Measurements from ENCODE around the gene STK17A. TPM values are rescaled to one million over a fixed set of nuclear protein-coding genes. Genes with fewer than 3 reads are reported as not detected.

STK17A gene
- total and polyA plus RNA-seq, 8 donors, result 25.9 to 38.4 (median 32.8) TPM

GRCh38 chr7:43615558-43616145, 32.7 kb downstream of the STK17A start:
- ATAC-seq, result no peak
- H3K27me3 ChIP-seq, result no peaks in the 10 kb centered on the region
- no peaks in the 10 kb centered on the region for H3K9me3 ChIP-seq
- peaks cover 0 to 53% of the 10 kb centered on the region in 2 donors for H3K36me3 ChIP-seq
- DNase-seq, result no peak
- peaks cover 0 to 4% of the 10 kb centered on the region in 2 donors for H3K4me1 ChIP-seq
- no peak overlapping the region for H3K4me3 ChIP-seq
- TF ChIP-seq, protein P1, sequence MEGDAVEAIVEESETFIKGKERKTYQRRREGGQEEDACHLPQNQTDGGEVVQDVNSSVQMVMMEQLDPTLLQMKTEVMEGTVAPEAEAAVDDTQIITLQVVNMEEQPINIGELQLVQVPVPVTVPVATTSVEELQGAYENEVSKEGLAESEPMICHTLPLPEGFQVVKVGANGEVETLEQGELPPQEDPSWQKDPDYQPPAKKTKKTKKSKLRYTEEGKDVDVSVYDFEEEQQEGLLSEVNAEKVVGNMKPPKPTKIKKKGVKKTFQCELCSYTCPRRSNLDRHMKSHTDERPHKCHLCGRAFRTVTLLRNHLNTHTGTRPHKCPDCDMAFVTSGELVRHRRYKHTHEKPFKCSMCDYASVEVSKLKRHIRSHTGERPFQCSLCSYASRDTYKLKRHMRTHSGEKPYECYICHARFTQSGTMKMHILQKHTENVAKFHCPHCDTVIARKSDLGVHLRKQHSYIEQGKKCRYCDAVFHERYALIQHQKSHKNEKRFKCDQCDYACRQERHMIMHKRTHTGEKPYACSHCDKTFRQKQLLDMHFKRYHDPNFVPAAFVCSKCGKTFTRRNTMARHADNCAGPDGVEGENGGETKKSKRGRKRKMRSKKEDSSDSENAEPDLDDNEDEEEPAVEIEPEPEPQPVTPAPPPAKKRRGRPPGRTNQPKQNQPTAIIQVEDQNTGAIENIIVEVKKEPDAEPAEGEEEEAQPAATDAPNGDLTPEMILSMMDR (IDR thresholded peaks at IDR 0.05), result no peak
- intact Hi-C loops (cut with DNase I), result no loop called here
- no peak overlapping the region for H3K27ac ChIP-seq

DNA sequence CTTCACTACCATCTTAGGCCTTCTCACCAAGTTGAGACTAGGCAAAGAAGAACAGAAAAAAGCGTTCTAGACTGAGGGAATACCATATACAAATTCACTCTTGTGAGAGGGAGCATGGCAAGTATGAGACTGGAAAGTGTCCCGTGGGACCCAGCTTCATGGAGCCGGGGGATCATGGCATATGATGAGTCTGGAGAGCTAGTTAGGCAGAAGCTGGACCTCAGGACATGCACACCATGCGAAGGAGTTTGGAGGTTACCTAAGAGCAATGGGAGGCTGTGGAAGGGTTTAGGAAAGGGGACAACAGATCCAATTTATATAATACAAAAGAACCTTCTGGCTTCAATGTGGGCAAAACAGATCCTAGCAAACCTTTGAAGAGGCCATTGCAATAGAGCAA, 34.1 kb downstream of the STK17A start:
- no peaks in the 10 kb centered on the region for H3K27me3 ChIP-seq

DNA sequence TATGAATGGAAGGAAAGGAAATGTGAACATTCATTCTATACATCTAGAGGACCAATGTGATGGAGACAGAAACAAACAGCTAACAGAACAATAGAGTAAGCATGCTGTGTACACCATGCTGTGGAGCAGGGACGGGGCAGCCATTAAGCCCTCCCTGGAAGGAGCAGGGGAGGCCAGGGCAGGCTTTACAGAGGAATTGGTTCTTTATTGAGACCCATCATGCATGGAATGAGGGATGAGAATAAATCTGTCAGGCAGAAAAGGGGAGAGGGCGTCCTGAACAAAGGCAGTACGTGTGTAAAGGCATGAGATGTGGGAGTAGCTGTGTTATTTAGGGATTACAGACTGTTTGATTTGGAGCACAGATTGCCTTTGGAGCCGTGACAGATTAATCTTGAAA, 35.2 kb downstream of the STK17A start:
- DNase-seq, result no peak
- TF ChIP-seq, protein P1 (IDR thresholded peaks at IDR 0.05), result no peak
- H3K27ac ChIP-seq, result no peak overlapping the region
- no peaks in the 10 kb centered on the region for H3K9me3 ChIP-seq
- peaks cover 0 to 4% of the 10 kb centered on the region in 2 donors for H3K4me1 ChIP-seq
- H3K36me3 ChIP-seq, result peaks cover 0 to 51% of the 10 kb centered on the region in 2 donors
- intact Hi-C loops (cut with DNase I), result no loop called here
- no peak overlapping the region for H3K4me3 ChIP-seq
- no peaks in the 10 kb centered on the region for H3K27me3 ChIP-seq
- no peak for ATAC-seq

More for the DNA sequence above, 34.1 kb downstream of the STK17A start:
- no peaks in the 10 kb centered on the region for H3K9me3 ChIP-seq
- H3K4me1 ChIP-seq, result peaks cover 0 to 4% of the 10 kb centered on the region in 2 donors
- no peak overlapping the region for H3K27ac ChIP-seq
- H3K4me3 ChIP-seq, result no peak overlapping the region
- TF ChIP-seq, protein P1 (IDR thresholded peaks at IDR 0.05), result no peak
- intact Hi-C loops (cut with DNase I), result no loop called here
- DNase-seq (no peak), ATAC-seq (no peak)
- H3K36me3 ChIP-seq, result peaks cover 0 to 52% of the 10 kb centered on the region in 2 donors

DNA sequence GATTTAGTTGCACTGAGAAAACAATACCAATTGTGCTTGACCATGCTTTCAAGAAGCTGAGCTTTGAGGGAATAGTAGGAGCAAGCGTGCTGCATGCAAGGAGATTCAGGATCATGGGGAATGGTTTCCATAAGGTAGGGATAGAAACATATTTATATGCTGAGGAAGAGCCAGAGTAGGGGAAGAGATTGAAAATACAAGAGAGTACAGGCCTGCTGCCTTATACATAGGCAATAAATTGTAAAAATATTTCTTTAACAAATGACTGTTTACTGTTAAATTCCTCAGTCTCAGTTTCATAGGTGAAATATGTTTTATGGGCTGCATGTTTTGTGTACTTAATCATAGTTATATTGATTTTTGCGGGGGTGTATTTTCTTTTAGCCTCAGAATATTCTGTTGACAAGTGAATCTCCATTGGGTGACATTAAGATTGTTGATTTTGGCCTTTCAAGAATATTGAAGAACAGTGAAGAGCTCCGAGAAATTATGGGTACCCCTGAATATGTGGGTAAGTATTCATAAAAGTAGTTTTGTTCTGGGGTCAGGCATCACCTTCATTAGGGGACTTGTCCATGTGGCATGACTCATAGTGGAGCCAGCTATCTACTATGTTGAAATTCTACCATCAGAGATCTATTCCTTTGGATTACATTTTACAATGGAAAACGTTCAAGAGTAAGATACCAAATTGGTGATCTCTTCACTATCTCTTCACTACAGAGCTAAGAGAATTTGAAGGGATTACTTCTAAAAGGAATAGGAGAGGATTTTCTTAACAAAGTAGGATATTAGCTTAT, 36.5 kb downstream of the STK17A start:
- no peak for ATAC-seq
- Histone ChIP-seq H3K4me3 (no peak overlapping the region), H3K4me1 (peaks cover 0 to 4% of the 10 kb centered on the region in 2 donors), H3K27me3 (no peaks in the 10 kb centered on the region), H3K36me3 (peaks cover 0 to 63% of the 10 kb centered on the region in 2 donors), H3K9me3 (no peaks in the 10 kb centered on the region), H3K27ac (no peak overlapping the region)
- DNase-seq, result no peak
- intact Hi-C loops (cut with DNase I), result no loop called here
- TF ChIP-seq, protein P1 (IDR thresholded peaks at IDR 0.05), result no peak

- ATAC-seq (no peak), DNase-seq (no peak)
- Histone ChIP-seq H3K4me1 (peaks cover 0 to 5% of the 10 kb centered on the region in 2 donors), H3K36me3 (peaks cover 0 to 68% of the 10 kb centered on the region in 2 donors), H3K27me3 (no peaks in the 10 kb centered on the region), H3K4me3 (no peak overlapping the region), H3K9me3 (no peaks in the 10 kb centered on the region), H3K27ac (no peak overlapping the region)
- intact Hi-C loops (cut with DNase I), result no loop called here
- TF ChIP-seq, protein P1 (IDR thresholded peaks at IDR 0.05), result no peak
These were observed 39.0 kb downstream of the STK17A start for GRCh38 chr7:43621729-43622448.

All from left lung (tissue), 10 donors.